Bladder microvascular endothelial cell (primary cell): ENCODE data around the gene VAMP2. TPM values are rescaled to one million over a fixed set of nuclear protein-coding genes. Genes with fewer than 3 reads are reported as not detected.

Source experiments
- total RNA-seq: library from RNA; depleted of rRNA; stranded (reverse); fragments of >200 nt; gene quantifications from 2 replicates; pipeline ENCODE4 v1.2.3, GENCODE V29; 2014

VAMP2 gene
- 4.9 and 5.3 TPM in 2 replicates for total RNA-seq

GRCh38 chr17:8162233-8162996 lies at the start of gene VAMP2:
Gene VAMP2, minus strand, starts transcription at chr17:8162948. Its CDS starts 69 bp downstream, at chr17:8162879.

GRCh38 chr17:8209907-8210760 lies 47.4 kb upstream of the VAMP2 start, which contains the start of gene AURKB:
Gene AURKB, minus strand, starts transcription at chr17:8210575. Its CDS starts 351 bp downstream, at chr17:8210224.

GRCh38 chr17:8189711-8190477 lies 27.1 kb upstream of the VAMP2 start, which contains the start of gene BORCS6:
Gene BORCS6, minus strand, starts transcription at chr17:8190180. Its CDS starts 40 bp downstream, at chr17:8190140.

GRCh38 chr17:8176197-8176940 lies 13.6 kb upstream of the VAMP2 start, which contains the start of gene TMEM107:
Gene TMEM107, minus strand, starts transcription at chr17:8176380. Its CDS starts 94 bp downstream, at chr17:8176286.

GRCh38 chr17:8152112-8152775 lies 10.5 kb downstream of the VAMP2 start, which contains the start of gene PER1:
Gene PER1, minus strand, starts transcription at chr17:8152404. Its CDS starts 1,698 bp downstream, at chr17:8150706.

GRCh38 chr17:8123695-8124349 lies 38.9 kb downstream of the VAMP2 start, which contains the start of gene HES7:
Gene HES7, minus strand, starts transcription at chr17:8124106. Its CDS starts 22 bp downstream, at chr17:8124084.

GRCh38 chr17:8117980-8118768 lies 44.6 kb downstream of the VAMP2 start, which contains the start of gene ALOXE3:
Gene ALOXE3, minus strand, starts transcription at chr17:8118514. Its CDS starts 524 bp downstream, at chr17:8117990.

Other genes starting within 250 kb of the VAMP2 start
- 1.3 and 3.0 TPM in 2 replicates for gene RNF227, start 246.7 kb downstream of the VAMP2 start, total RNA-seq
- 0.49 and 0.63 TPM in 2 replicates for gene KCNAB3, start 233.1 kb downstream of the VAMP2 start, total RNA-seq
- 45.3 and 77.3 TPM in 2 replicates for gene TRAPPC1, start 231.0 kb downstream of the VAMP2 start, total RNA-seq
- gene CNTROB, start 230.7 kb downstream of the VAMP2 start, total RNA-seq, result 18.7 and 19.1 TPM in 2 replicates
- not detected in 2 replicates for gene GUCY2D, start 160.3 kb downstream of the VAMP2 start, total RNA-seq
- not detected in 2 replicates for gene ALOX15B, start 123.9 kb downstream of the VAMP2 start, total RNA-seq
- not detected in 2 replicates for gene ALOX12B, start 75.2 kb downstream of the VAMP2 start, total RNA-seq
- gene ALOXE3, start 44.4 kb downstream of the VAMP2 start, total RNA-seq, result not detected in 2 replicates
- not detected in 2 replicates for gene HES7, start 38.8 kb downstream of the VAMP2 start, total RNA-seq
- gene PER1, start 10.5 kb downstream of the VAMP2 start, total RNA-seq, result 9.1 and 17.7 TPM in 2 replicates
- gene TMEM107, start 13.4 kb upstream of the VAMP2 start, total RNA-seq, result 13.4 and 22.3 TPM in 2 replicates
- gene BORCS6, start 27.2 kb upstream of the VAMP2 start, total RNA-seq, result 9.3 and 10.8 TPM in 2 replicates
- 23.2 and 37.6 TPM in 2 replicates for gene AURKB, start 47.6 kb upstream of the VAMP2 start, total RNA-seq
- gene CTC1, start 85.1 kb upstream of the VAMP2 start, total RNA-seq, result 5.3 and 14.3 TPM in 2 replicates
- gene PFAS, start 86.3 kb upstream of the VAMP2 start, total RNA-seq, result 18.9 and 28.9 TPM in 2 replicates
- gene RANGRF, start 125.7 kb upstream of the VAMP2 start, total RNA-seq, result 7.8 and 8.8 TPM in 2 replicates
- gene SLC25A35, start 132.5 kb upstream of the VAMP2 start, total RNA-seq, result 0.32 and 0.94 TPM in 2 replicates
- 29.5 and 30.0 TPM in 2 replicates for gene ARHGEF15, start 147.3 kb upstream of the VAMP2 start, total RNA-seq
- not detected in 2 replicates for gene ODF4, start 176.9 kb upstream of the VAMP2 start, total RNA-seq
- gene RPL26, start 220.2 kb upstream of the VAMP2 start, total RNA-seq, result 2,945 and 3,888 TPM in 2 replicates
- under 0.01 TPM in 1 of 2 replicates, not detected in the other for gene RNF222, start 234.9 kb upstream of the VAMP2 start, total RNA-seq